ENCODE measurements around the gene NME4. TPM values are rescaled to one million over a fixed set of nuclear protein-coding genes. Genes with fewer than 3 reads are reported as not detected.

The NME4 gene
- total RNA-seq, 2 experiments from 2014 or later: 25.0 TPM

DNA sequence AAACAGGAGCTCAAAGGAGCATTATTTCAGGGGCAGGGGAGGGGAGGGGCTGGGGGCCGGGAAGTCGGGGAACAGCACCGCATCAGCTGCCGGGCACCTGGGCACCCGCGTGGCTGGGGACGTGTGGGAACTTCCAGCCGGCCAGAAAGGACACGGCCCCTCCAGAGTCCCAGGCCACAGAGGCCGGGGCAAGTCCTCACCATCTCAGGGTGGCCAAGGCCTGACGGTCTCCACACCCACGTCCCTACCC, 16.3 kb upstream of the NME4 start:
- peaks cover 15% of the 10 kb centered on the region; the same call in 1 of the 2 replicates for H3K36me3 ChIP-seq (ENCODE audit: insufficient read depth, low read length)
- no TSS peak for BruUV-seq (replicated peaks)
- no peaks in the 10 kb centered on the region for H3K9me3 ChIP-seq (ENCODE audit: low read length)
- H3K4me1 ChIP-seq (ENCODE audit: insufficient read depth, low read length, poor library complexity, severe bottlenecking): peaks cover 13% of the 10 kb centered on the region
- no peak overlapping the region for H2AFZ ChIP-seq (ENCODE audit: low read length)
- intact Hi-C loops (cut with micrococcal nuclease; ENCODE audit: unreplicated experiment): loop anchor here (5.0 kb wide), 1 partner anchor 187 kb away; the partner anchor contains the start of genes NHLRC4 and PIGQ
- ChIA-PET POLR2A (interaction anchor here (0.6 kb wide), 1 partner anchor 20 kb away, joined by 3 read pairs; no protein-coding TSS in a partner anchor), CTCF (ENCODE audit: unreplicated experiment) (no interaction called here)
- no peaks in the 10 kb centered on the region for H4K20me1 ChIP-seq (ENCODE audit: insufficient read depth, low read length)
- peak overlapping the region; percentile 82 for H3K4me2 ChIP-seq (ENCODE audit: low read length)
- no peaks in the 10 kb centered on the region for H3K79me2 ChIP-seq (ENCODE audit: insufficient read depth, low read depth, low read length)
- no peak overlapping the region for H3K27ac ChIP-seq (ENCODE audit: low read depth, low read length, poor library complexity, severe bottlenecking)
- TF ChIP-seq, protein P1, sequence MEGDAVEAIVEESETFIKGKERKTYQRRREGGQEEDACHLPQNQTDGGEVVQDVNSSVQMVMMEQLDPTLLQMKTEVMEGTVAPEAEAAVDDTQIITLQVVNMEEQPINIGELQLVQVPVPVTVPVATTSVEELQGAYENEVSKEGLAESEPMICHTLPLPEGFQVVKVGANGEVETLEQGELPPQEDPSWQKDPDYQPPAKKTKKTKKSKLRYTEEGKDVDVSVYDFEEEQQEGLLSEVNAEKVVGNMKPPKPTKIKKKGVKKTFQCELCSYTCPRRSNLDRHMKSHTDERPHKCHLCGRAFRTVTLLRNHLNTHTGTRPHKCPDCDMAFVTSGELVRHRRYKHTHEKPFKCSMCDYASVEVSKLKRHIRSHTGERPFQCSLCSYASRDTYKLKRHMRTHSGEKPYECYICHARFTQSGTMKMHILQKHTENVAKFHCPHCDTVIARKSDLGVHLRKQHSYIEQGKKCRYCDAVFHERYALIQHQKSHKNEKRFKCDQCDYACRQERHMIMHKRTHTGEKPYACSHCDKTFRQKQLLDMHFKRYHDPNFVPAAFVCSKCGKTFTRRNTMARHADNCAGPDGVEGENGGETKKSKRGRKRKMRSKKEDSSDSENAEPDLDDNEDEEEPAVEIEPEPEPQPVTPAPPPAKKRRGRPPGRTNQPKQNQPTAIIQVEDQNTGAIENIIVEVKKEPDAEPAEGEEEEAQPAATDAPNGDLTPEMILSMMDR (conservative IDR thresholded peaks at IDR 0.05; ENCODE audit: low read length): no peak
- no peak for TF ChIP-seq EZH2phosphoT487 (IDR thresholded peaks at IDR 0.05; ENCODE audit: borderline replicate concordance, low read depth, low read length)
- H3K4me3 ChIP-seq (ENCODE audit: low read depth, low read length, poor library complexity, severe bottlenecking): peak overlapping the region; percentile 74
- DNase-seq (ENCODE audit: low spot score): no peak
- no peaks in the 10 kb centered on the region for H3K9me2 ChIP-seq (ENCODE audit: insufficient read depth, low read length)

DNA sequence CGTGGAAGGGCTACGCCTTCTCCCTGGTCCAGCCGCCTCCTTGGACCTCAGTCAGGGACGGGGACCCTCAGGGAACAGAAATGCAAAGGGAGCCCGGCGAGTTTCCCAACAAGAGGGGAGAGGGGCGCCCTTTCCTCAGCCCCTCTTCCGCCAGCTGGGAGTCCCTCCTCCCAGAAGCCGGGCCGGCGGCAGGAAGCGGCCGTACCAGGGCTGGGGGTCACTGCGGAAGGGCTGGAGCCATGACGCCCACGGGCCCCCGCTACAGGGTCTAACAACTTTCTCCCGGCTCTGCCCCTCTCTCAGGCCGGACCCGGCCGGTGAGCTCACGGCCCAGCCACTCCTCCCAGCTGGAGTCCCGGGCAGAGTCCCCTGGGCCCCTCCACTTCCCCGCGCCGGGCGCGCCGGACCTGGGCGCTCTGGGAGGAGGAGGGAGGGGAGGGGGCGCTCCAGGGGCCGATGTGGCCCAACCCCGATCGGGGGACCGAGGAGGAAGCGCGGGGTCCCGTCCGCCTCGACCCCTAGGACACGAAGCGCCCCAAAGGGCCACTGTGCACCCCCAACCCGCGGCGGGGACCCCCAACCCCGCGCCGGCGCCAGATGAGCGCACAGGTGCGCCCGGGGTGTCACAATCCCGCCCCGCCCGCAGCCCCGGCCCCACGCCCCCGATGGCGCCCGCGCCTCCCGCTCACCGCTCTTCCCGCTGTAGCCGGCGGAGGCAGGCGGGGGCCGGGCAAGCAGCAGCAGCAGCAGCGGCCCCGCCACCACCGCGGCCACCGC, 15.8 kb upstream of the NME4 start:
- Histone ChIP-seq H4K20me1 (ENCODE audit: insufficient read depth, low read length) (no peaks in the 10 kb centered on the region), H2AFZ (ENCODE audit: low read length) (no peak overlapping the region), H3K4me2 (ENCODE audit: low read length) (peak overlapping the region; percentile 82), H3K4me3 (ENCODE audit: low read depth, low read length, poor library complexity, severe bottlenecking) (peak overlapping the region; percentile 74), H3K79me2 (ENCODE audit: insufficient read depth, low read depth, low read length) (no peaks in the 10 kb centered on the region), H3K9me3 (ENCODE audit: low read length) (no peaks in the 10 kb centered on the region), H3K9me2 (ENCODE audit: insufficient read depth, low read length) (no peaks in the 10 kb centered on the region), H3K36me3 (ENCODE audit: insufficient read depth, low read length) (peaks cover 10% of the 10 kb centered on the region; the same call in 1 of the 2 replicates), H3K27ac (ENCODE audit: low read depth, low read length, poor library complexity, severe bottlenecking) (no peak overlapping the region), H3K4me1 (ENCODE audit: insufficient read depth, low read length, poor library complexity, severe bottlenecking) (peaks cover 13% of the 10 kb centered on the region)
- POLR2A ChIA-PET: interaction anchor here (2.2 kb wide), 1 partner anchor 10 kb away, joined by 10 read pairs; the partner anchor contains the start of gene MRPL28
- TF ChIP-seq, protein P1 (conservative IDR thresholded peaks at IDR 0.05; ENCODE audit: low read length): no peak
- TF ChIP-seq EZH2phosphoT487 (IDR thresholded peaks at IDR 0.05; ENCODE audit: borderline replicate concordance, low read depth, low read length): no peak
- BruUV-seq (replicated peaks): no TSS peak
- intact Hi-C loops (cut with micrococcal nuclease; ENCODE audit: unreplicated experiment): loop anchor here (5.0 kb wide), 1 partner anchor 186 kb away; the partner anchor contains the start of genes NHLRC4 and PIGQ
- CTCF ChIA-PET (ENCODE audit: unreplicated experiment): no interaction called here
- DNase-seq (ENCODE audit: low spot score): no peak

Measured in OCI-LY7 (cell line).